H9 (cell line): Measurements from ENCODE around the gene CTRB2. TPM values are rescaled to one million over a fixed set of nuclear protein-coding genes. Genes with fewer than 3 reads are reported as not detected.

Experiments
- DNase-seq: peaks from one replicate; pipeline ENCODE4 v3.0.0-alpha.2; 2017
- H2AFZ ChIP-seq: one replicate; pipeline ENCODE4 v1.6.1; 2013; ENCODE audit warnings: mild to moderate bottlenecking, low read length, control low read depth, moderate library complexity
- H2AK5ac ChIP-seq: 2 replicates; pipeline ENCODE4 v1.6.1; 2013; ENCODE audit warnings: low read length, control low read depth, mixed read lengths; ENCODE audit not compliant: insufficient read length
- H2BK120ac ChIP-seq: one replicate; pipeline ENCODE4 v1.6.1; 2013; ENCODE audit warnings: low read depth, mild to moderate bottlenecking, low read length, control low read depth, inconsistent platforms; ENCODE audit not compliant: poor library complexity, severe bottlenecking
- H2BK12ac ChIP-seq: 2 replicates; pipeline ENCODE4 v1.6.1; 2013; ENCODE audit warnings: low read length, control low read depth, mixed read lengths, low read depth; ENCODE audit not compliant: insufficient read length
- H2BK15ac ChIP-seq: 2 replicates; pipeline ENCODE4 v1.6.1; 2013; ENCODE audit warnings: low read depth, low read length, control low read depth
- H2BK20ac ChIP-seq: one replicate; pipeline ENCODE4 v1.6.1; 2013; ENCODE audit warnings: low read depth, mild to moderate bottlenecking, low read length, control low read depth, inconsistent platforms; ENCODE audit not compliant: poor library complexity, severe bottlenecking
- H2BK5ac ChIP-seq: 2 replicates; pipeline ENCODE4 v1.6.1; 2013; ENCODE audit warnings: low read length, control low read depth, mixed read lengths; ENCODE audit not compliant: insufficient read length
- H3K14ac ChIP-seq: 2 replicates; pipeline ENCODE4 v1.6.1; 2013; ENCODE audit warnings: low read length, control low read depth; ENCODE audit not compliant: insufficient read depth
- H3K18ac ChIP-seq: 2 replicates; pipeline ENCODE4 v1.6.1; 2013; ENCODE audit warnings: low read depth, mild to moderate bottlenecking, mixed read lengths, low read length, control low read depth; ENCODE audit not compliant: insufficient read length
- H3K23ac ChIP-seq: 2 replicates; pipeline ENCODE4 v1.6.1; 2013; ENCODE audit warnings: low read length, control low read depth, mixed read lengths, low read depth; ENCODE audit not compliant: insufficient read length
- H3K23me2 ChIP-seq: 2 replicates; pipeline ENCODE4 v1.6.1; 2013; ENCODE audit warnings: low read depth, mild to moderate bottlenecking, mixed read lengths, low read length, control low read depth; ENCODE audit not compliant: insufficient read length, poor library complexity, severe bottlenecking
- H3K27ac ChIP-seq: 2 replicates; pipeline ENCODE4 v1.5.1; 2013; ENCODE audit warnings: low read length, control low read depth, mixed read lengths, low read depth; ENCODE audit not compliant: insufficient read length
- H3K27me3 ChIP-seq: 2 replicates; pipeline ENCODE4 v1.6.1; 2013; ENCODE audit warnings: low read length, control low read depth, inconsistent platforms; ENCODE audit not compliant: insufficient read depth
- H3K4ac ChIP-seq: 2 replicates; pipeline ENCODE4 v1.6.1; 2013; ENCODE audit warnings: low read depth, mild to moderate bottlenecking, control low read depth, inconsistent platforms, low read length, moderate library complexity
- H3K4me1 ChIP-seq: 2 replicates; pipeline ENCODE4 v1.6.1; 2013; ENCODE audit warnings: low read length, control low read depth, inconsistent platforms; ENCODE audit not compliant: insufficient read depth
- H3K4me2 ChIP-seq: 2 replicates; pipeline ENCODE4 v1.6.1; 2013; ENCODE audit warnings: low read length, control low read depth, mixed read lengths; ENCODE audit not compliant: insufficient read length, insufficient read depth
- H3K56ac ChIP-seq: 2 replicates; pipeline ENCODE4 v1.6.1; 2013; ENCODE audit warnings: low read depth, mild to moderate bottlenecking, mixed read lengths, low read length, control low read depth; ENCODE audit not compliant: insufficient read length
- H3K79me1 ChIP-seq: 2 replicates; pipeline ENCODE4 v1.6.1; 2013; ENCODE audit warnings: low read depth, mild to moderate bottlenecking, moderate library complexity, low read length, control low read depth, inconsistent platforms; ENCODE audit not compliant: insufficient read depth, poor library complexity, severe bottlenecking
- H3K79me2 ChIP-seq: 2 replicates; pipeline ENCODE4 v1.6.1; 2013; ENCODE audit warnings: low read length, control low read depth, inconsistent platforms; ENCODE audit not compliant: insufficient read depth
- H3K9ac ChIP-seq: 2 replicates; pipeline ENCODE4 v1.6.1; 2013; ENCODE audit warnings: low read length, control low read depth, mixed read lengths; ENCODE audit not compliant: insufficient read length; ENCODE audit errors: extremely low read depth
- H3K9me3 ChIP-seq: one replicate; pipeline ENCODE4 v1.6.1; 2013; ENCODE audit warnings: low read depth, low read length, inconsistent platforms; ENCODE audit not compliant: control insufficient read depth
- H3T11ph ChIP-seq: one replicate; pipeline ENCODE4 v1.6.1; 2013; ENCODE audit warnings: mild to moderate bottlenecking, low read length, control low read depth, inconsistent platforms
- H4K20me1 ChIP-seq: one replicate; pipeline ENCODE4 v1.6.1; 2013; ENCODE audit not compliant: control insufficient read depth, insufficient read length, insufficient read depth
- H4K5ac ChIP-seq: 2 replicates; pipeline ENCODE4 v1.6.1; 2013; ENCODE audit warnings: low read depth, mild to moderate bottlenecking, mixed read lengths, low read length, control low read depth; ENCODE audit not compliant: insufficient read length
- H4K8ac ChIP-seq: replicated peaks from 2 replicates; pipeline ENCODE4 v1.6.1; 2013; ENCODE audit warnings: low read length, control low read depth, mixed read lengths, low read depth; ENCODE audit not compliant: insufficient read length
- H4K91ac ChIP-seq: 2 replicates; pipeline ENCODE4 v1.6.1; 2013; ENCODE audit warnings: low read depth, mild to moderate bottlenecking, moderate library complexity, mixed read lengths, low read length, control low read depth; ENCODE audit not compliant: insufficient read length
- H3K27ac Mint-ChIP-seq, 3 experiments: 2 replicates in 2 of 3; 3 replicates in 1 of 3; pipeline ENCODE4 v1.8.0; 2020 to 2021; ENCODE audit warnings: mixed read lengths in 3 of 3, mild to moderate bottlenecking in 1 of 3, moderate library complexity in 1 of 3
- H3K27me3 Mint-ChIP-seq: 2 replicates; pipeline ENCODE4 v1.8.0; 2021; ENCODE audit warnings: low read depth, mild to moderate bottlenecking, moderate library complexity, mixed read lengths
- H3K36me3 Mint-ChIP-seq, 3 experiments: 2 replicates in 2 of 3; 3 replicates in 1 of 3; pipeline ENCODE4 v1.8.0; 2020 to 2021; ENCODE audit warnings: low read depth in 3 of 3, mixed read lengths in 3 of 3; ENCODE audit not compliant: insufficient read depth in 1 of 3
- H3K4me1 Mint-ChIP-seq, 2 experiments: 2 replicates each; pipeline ENCODE4 v1.8.0; 2020; ENCODE audit warnings: mixed read lengths in 2 of 2
- H3K4me3 Mint-ChIP-seq, 2 experiments: 2 replicates in 1 of 2; 3 replicates in 1 of 2; pipeline ENCODE4 v1.8.0; 2020 to 2021; ENCODE audit warnings: mild to moderate bottlenecking in 2 of 2, mixed read lengths in 2 of 2, moderate library complexity in 1 of 2
- H3K9me3 Mint-ChIP-seq, 2 experiments: 2 replicates in 1 of 2; 3 replicates in 1 of 2; pipeline ENCODE4 v1.8.0; 2020; ENCODE audit warnings: mild to moderate bottlenecking in 2 of 2, mixed read lengths in 2 of 2, moderate library complexity in 1 of 2
- CTCF ChIP-seq: fragments of 200-600 bp; sonication (generic); conservative IDR thresholded peaks from 3 replicates; pipeline ENCODE4 v1.8.0; 2021; ENCODE audit warnings: antibody characterized with exemption, mild to moderate bottlenecking
- WGBS: extraction: QIAGEN DNeasy Blood & Tissue Kit; methylation state at CpG from one replicate; pipeline ENCODE4 v1.1.7; 2013; ENCODE audit warnings: missing lambda C conversion rate, low lambda C conversion rate, mixed read lengths; ENCODE audit not compliant: insufficient read length; ENCODE audit errors: extremely low coverage; 5-methylcytosine and 5-hydroxymethylcytosine counted together
- total RNA-seq: library from RNA; stranded (reverse); gene quantifications from 2 replicates; pipeline ENCODE4 v1.2.1, GENCODE V29; 2021

Gene CTRB2
- total RNA-seq, 1 experiment from 2014 or later = not detected

- DNase-seq = no peak
- Histone ChIP-seq H2BK20ac (no peak overlapping the region), H3T11ph (no peak overlapping the region), H4K8ac (no peak overlapping the region), H3K4me2 (no peak overlapping the region), H2BK120ac (no peak overlapping the region), H3K4me1 (no peaks in the 10 kb centered on the region), H3K27ac (no peak overlapping the region), H2BK5ac (no peak overlapping the region), H3K56ac (no peak overlapping the region), H3K4ac (no peak overlapping the region), H3K14ac (no peak overlapping the region), H2BK12ac (no peak overlapping the region), H2AFZ (no peak overlapping the region), H3K23me2 (no peaks in the 10 kb centered on the region), H3K18ac (no peak overlapping the region), H3K9ac (no peak overlapping the region), H2BK15ac (no peak overlapping the region), H3K9me3 (no peaks in the 10 kb centered on the region), H3K23ac (no peak overlapping the region), H4K20me1 (no peaks in the 10 kb centered on the region), H4K91ac (no peak overlapping the region), H3K79me2 (no peaks in the 10 kb centered on the region), H4K5ac (no peak overlapping the region), H3K79me1 (no peaks in the 10 kb centered on the region), H3K27me3 (no peaks in the 10 kb centered on the region), H2AK5ac (no peak overlapping the region)
- H3K36me3 Mint-ChIP-seq = no peaks in the 10 kb centered on the region
- H3K27ac Mint-ChIP-seq = peak overlapping the region in 1 of 3 experiments; percentile 93; a peak in 2 of 7 replicates
- no peaks in the 10 kb centered on the region for H3K9me3 Mint-ChIP-seq
- no CpG with 5 or more reads among the region's 27 CpGs for WGBS
- no peaks in the 10 kb centered on the region; the same call in 1 of the 2 replicates for H3K27me3 Mint-ChIP-seq
- no peak overlapping the region for H3K4me3 Mint-ChIP-seq
- H3K4me1 Mint-ChIP-seq = peaks cover 7 to 15% of the 10 kb centered on the region in 2 experiments
- TF ChIP-seq CTCF = no peak
These were observed 2.0 kb upstream of the CTRB2 start for GRCh38 chr16:75208861-75209505.
